ENCODE data around the gene NT5E. TPM values are rescaled to one million over a fixed set of nuclear protein-coding genes. Genes with fewer than 3 reads are reported as not detected.
"Not testable (repeated sequence)": the region's sequence is repeated elsewhere in the genome, so short reads cannot be mapped to it uniquely, and the experiment has no call there.

NT5E gene
- total RNA-seq, 1 donor from 2014 or later: 29.9 TPM

DNA sequence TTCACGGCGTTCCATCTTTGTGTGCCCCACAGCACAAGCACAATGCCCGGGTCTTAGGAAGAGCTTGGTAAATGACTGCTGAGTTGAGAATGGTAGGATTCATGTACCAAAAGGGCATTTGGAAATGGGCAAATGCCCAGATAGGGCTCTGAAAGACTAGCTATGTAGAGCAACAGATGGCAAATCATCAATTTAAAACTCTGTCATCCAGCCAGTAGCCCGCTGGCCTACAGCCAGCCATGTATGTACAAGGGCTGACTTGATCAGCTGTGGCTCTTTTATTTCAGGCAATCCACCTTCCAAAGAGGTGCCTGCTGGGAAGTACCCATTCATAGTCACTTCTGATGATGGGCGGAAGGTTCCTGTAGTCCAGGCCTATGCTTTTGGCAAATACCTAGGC is 35.1 kb downstream of the NT5E start:
- ATAC-seq (peak; percentile 29), DNase-seq (ENCODE audit: low spot score) (no peak)

DNA sequence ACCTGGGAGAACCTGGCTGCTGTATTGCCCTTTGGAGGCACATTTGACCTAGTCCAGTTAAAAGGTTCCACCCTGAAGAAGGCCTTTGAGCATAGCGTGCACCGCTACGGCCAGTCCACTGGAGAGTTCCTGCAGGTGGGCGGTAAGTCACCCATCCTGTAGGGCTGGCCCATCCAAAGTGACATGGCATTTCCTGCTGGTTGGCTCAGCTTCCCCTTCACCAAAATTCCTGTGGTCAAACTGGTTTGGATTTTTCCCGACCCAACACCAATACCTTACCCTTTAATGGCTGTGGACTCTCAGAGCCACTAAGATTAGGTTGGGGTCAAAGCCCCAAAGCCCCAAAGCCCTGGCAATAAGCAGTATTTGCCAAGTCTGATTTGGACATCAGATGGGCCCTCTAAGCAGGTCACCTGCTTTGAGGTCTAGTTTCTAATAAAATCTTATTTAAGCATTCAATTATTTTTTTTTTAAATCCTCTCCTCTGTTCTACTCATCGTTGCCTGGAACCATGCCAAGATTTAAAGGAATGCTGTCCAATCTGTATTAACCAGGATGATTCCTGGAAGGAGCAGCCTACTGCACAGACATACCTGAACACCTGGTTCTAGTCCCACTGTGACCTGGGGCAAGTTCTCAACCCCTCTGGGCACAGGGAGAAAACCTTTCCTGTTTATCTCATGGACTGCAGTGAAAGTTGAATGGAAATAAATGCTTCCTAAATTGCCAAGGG is 40.8 kb downstream of the NT5E start:
- DNase-seq (ENCODE audit: low spot score) (no peak), ATAC-seq (no peak)

DNA sequence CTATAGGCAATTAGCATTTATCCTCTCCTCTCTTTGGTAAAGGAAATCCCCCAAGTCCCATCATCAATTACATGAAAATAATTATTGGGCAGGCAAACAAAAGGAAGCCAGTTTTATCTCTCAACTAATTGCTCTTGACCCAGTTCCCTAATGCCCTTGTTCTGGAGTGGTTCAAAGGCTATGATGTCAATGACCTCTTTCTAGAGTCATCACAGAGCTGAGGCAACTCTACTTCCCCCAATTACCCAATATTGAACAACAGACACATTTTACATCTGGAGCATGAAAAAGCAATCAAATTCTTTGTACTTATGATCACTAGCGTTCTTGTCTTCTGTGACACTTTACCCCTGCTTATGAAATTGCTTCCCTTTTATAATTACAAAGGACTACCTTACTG is 43.5 kb downstream of the NT5E start:
- peak; percentile 80 for ATAC-seq

GRCh38 chr6:85494547-85495536 is 45.0 kb downstream of the NT5E start:
- ATAC-seq: no peak
- no peak for DNase-seq (ENCODE audit: low spot score)

More for the DNA sequence above, 43.5 kb downstream of the NT5E start:
- no peak for DNase-seq (ENCODE audit: low spot score)

- no peak for DNase-seq (ENCODE audit: low spot score)
- no peak for ATAC-seq
Measured at GRCh38 chr6:85496009-85496579, 46.2 kb downstream of the NT5E start.

GRCh38 chr6:85496856-85497255 is 47.0 kb downstream of the NT5E start:
- DNase-seq (ENCODE audit: low spot score) (no peak), ATAC-seq (no peak)

DNA sequence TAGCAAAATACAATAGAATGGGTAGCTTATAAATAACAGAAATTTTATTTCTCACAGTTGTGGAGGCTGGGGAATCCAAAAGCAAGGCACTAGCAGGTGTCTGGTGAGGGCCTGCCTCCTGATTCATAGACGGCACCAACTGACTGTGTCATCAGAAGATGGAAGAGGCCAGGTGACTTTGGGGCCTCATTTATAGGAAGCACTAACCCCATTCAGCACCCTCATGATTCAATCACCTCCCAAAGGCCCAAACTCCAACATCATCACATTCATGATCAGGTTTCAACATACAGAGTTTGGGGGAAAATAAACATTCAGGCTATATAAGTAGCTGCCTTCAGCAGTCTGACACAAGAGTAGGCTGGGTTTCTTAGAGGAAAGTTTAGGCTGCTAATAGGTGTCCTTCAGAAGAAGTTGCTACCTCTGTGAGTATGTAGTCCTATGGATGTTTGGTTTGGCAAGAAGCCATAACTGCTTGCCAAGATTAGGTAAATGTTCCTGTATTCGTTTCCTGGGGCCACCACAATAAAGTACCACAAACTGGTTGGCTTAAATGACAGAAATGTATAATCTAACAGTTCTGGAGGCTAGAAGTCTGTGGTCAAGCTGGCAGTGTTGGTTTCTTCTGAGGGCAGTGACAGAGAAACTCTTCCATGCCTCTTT is 48.8 kb downstream of the NT5E start:
- ATAC-seq (peak; percentile 80), DNase-seq (ENCODE audit: low spot score) (no peak)

GRCh38 chr6:85506441-85507093 is 56.7 kb downstream of the NT5E start:
- DNase-seq (ENCODE audit: low spot score): no peak

GRCh38 chr6:85516168-85516567 is 66.3 kb downstream of the NT5E start:
- no peak for DNase-seq (ENCODE audit: low spot score)
- peak; percentile 25 for ATAC-seq

More at GRCh38 chr6:85506441-85507093, 56.7 kb downstream of the NT5E start:
- no peak for ATAC-seq

DNA sequence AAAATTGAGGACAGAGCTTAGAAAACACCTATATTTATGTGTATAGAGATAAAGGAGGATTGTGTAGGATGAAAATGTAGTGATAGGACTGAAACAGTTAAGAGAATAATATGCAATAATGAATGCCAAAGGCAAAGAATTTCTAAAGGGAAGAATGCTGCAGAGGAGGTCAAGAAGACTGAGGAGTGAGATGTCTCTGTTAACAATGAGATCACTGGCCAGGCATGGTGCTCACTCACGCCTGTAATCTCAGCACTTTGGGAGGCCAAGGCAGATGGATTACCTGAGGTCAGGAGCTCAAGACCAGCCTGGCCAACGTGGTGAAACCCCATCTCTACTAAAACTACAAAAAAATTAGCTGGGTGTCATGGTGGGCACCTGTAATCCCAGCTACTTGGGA is 74.4 kb downstream of the NT5E start:
- not testable (repeated sequence) for ATAC-seq; DNase-seq (ENCODE audit: low spot score)

DNA sequence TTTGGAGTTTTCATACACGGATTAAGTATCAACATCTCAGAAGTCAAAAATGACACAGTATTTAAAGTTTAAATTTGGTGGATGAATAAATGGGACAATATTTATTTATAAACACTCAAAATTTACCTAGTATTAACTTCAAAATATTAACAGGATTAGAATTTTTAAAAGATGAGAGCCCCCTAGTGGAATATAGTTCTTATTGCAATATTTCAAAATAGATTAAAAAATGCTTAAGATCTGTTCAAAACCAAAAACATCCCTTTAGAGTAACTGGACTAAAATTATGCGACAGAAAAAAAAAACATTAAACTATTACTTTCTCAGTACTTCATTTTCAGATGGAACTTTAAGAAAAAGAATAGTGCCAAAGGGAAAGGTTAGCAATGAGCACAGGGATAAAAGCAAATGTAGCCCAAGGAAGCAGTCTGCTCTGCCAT is 87.2 kb downstream of the NT5E start:
- DNase-seq (ENCODE audit: low spot score) (no peak), ATAC-seq (peak; percentile 57)

GRCh38 chr6:85544776-85545175 is 94.9 kb downstream of the NT5E start:
- no peak for DNase-seq (ENCODE audit: low spot score)
- ATAC-seq: no peak

Other genes with a start within 250 kb of the NT5E start
- gene SNX14, start 143.8 kb downstream of the NT5E start, total RNA-seq: 37.5 TPM
- 31.0 TPM for gene SYNCRIP, start 192.8 kb downstream of the NT5E start, total RNA-seq